HG03460 (cell line): ENCODE measurements around the gene SLC5A2.
"Not testable (repeated sequence)": the region's sequence is repeated elsewhere in the genome, so short reads cannot be mapped to it uniquely, and the experiment has no call there.

Experiments used
- ATAC-seq: cut with Tn5 transposase; IDR thresholded peaks from one replicate; pipeline ENCODE4 v1.9.1; 2021; ENCODE audit not compliant: unreplicated experiment

Gene SLC5A2

GRCh38 chr16:31474773-31475738, 7.9 kb upstream of the SLC5A2 start:
- no peak for ATAC-seq

DNA sequence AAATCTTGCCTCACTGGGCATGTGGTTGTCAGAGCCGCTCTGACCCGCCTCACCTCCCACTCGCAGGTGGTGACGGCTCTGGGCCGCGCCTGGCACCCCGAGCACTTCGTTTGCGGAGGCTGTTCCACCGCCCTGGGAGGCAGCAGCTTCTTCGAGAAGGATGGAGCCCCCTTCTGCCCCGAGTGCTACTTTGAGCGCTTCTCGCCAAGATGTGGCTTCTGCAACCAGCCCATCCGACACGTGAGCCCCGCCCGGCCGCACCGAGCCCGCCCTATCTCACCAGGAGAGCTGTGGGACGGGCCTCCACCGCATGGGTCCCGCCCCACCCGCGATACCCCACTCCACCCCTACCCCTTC, 7.0 kb upstream of the SLC5A2 start:
- ATAC-seq: no peak

DNA sequence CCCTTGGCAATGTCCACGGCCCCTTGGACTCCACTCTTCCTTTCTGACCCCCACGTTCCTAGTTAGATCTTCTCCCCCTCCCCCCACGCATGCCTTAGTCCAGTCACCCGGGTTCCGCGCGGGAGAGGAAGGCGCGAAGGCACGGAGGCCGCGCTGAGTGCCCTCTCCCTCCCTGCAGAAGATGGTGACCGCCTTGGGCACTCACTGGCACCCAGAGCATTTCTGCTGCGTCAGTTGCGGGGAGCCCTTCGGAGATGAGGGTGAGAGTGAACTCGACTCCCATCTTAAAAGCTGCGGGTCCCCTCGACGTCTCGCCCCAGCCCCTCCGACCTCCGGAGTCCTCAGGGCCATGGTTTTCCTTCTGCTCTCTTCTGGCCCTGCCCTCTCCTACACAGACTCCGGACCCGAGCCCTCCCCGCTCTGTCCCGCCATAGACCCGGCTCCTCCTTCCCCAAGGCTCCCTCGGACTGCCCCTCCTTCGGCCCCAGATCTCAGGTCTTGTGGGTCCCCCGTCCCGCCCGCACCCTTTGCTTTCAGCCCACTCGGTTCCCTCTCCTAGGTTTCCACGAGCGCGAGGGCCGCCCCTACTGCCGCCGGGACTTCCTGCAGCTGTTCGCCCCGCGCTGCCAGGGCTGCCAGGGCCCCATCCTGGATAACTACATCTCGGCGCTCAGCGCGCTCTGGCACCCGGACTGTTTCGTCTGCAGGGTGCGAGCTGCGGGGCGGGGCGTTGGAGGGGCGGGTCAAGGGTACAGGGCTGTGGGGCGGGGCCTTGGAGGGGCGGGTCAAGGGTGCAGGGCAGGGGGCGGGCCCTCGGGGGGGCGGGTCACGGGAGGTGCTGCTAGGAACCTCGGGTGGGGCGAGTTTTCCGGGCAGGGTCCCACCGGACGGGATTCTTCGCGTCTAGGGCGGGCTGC, 6.4 kb upstream of the SLC5A2 start:
- peak; percentile 44 for ATAC-seq

GRCh38 chr16:31477220-31478216, 5.4 kb upstream of the SLC5A2 start:
- ATAC-seq: no peak

DNA sequence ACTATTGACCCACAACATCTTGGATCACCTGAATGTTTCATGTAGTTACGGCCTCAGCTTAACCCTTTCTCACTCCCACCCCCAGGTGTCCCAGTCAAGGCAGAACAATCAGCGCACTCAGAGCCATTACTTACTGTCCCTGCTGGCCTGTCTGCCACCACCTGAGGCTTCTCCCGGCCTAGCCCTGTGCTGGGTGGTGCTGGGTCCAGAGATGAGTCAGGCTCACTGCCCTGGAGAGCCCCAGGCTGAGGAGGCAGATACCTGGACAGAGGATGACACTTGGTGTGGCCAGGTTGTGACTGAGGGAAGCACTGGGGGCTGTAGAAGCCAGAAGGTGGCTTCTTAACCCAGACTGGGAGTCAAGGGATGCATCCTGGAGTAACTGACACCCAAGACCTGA, 4.0 kb upstream of the SLC5A2 start:
- no peak for ATAC-seq

GRCh38 chr16:31479751-31480150, 3.2 kb upstream of the SLC5A2 start:
- ATAC-seq: no peak

GRCh38 chr16:31480851-31481536, 1.9 kb upstream of the SLC5A2 start:
- ATAC-seq: no peak

DNA sequence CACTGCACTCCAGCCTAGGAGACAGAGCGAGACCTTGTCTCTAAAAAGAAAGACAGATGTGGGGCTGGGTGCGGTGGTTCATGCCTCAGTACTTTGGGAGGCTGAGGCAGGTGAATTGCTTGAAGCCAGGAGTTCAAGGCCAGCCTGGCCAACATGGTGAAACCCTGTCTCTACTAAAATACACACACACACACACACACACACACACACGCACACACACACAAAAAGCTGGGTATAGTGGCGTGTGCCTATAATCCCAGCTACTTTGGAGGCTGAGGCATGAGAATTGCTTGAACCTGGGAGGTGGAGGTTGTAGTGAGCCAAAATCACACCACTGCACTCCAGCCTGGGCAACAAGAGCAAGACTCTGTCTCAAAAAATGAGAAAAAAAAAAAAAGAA, 1.1 kb downstream of the SLC5A2 start:
- ATAC-seq: not testable (repeated sequence)

DNA sequence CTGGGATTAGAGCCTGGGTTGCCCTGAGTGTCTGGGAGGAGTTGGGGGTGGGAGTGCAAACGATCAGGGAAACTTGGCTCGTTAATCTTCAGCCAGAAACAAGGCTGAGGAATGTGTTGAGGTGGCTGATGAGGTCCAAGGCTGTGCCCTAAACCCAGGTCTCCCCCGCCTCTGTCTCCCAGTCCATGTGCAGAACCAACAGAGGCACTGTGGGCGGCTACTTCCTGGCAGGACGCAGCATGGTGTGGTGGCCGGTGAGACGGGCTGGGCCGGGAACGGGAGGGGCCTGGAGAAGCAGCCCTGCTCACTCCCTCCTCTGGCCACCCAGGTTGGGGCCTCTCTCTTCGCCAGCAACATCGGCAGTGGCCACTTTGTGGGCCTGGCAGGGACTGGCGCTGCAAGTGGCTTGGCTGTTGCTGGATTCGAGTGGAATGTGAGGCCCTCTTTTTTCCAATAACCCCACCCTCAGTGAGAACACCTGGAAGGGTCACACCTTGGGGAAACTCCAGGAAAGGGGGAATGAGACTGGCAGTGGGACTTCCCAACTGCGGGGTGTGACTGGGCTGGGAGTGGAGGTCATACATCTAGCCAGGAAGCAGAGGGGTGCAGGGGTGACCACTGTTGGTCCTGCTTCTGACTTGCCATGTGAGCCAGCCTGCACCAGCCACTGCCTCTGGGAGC, 1.7 kb downstream of the SLC5A2 start:
- ATAC-seq: no peak

- ATAC-seq: no peak
Measured at GRCh38 chr16:31485571-31485970, 2.6 kb downstream of the SLC5A2 start.

GRCh38 chr16:31486045-31486444, 3.1 kb downstream of the SLC5A2 start:
- no peak for ATAC-seq

DNA sequence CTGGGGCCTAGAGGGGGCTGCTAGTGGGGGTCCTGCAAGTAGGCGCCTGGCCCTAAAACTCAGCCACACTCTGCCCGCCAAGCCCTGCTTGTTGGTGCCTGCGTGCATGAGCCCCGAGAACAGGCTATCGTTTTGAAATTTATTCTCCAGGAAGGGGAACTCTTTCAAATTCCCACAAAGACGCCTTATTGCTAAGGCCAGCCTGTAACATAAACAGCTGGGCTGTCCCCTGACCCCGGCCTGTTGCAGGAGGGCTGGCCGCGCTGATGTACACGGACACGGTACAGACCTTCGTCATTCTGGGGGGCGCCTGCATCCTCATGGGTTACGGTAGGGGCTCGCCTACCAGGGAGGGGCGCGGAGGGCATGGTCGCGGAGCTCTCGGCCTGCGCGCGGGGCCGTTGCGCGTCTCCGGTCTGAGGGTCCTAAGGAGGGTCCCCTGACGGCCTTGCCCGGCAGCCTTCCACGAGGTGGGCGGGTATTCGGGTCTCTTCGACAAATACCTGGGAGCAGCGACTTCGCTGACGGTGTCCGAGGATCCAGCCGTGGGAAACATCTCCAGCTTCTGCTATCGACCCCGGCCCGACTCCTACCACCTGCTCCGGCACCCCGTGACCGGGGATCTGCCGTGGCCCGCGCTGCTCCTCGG, 4.3 kb downstream of the SLC5A2 start:
- no peak for ATAC-seq

DNA sequence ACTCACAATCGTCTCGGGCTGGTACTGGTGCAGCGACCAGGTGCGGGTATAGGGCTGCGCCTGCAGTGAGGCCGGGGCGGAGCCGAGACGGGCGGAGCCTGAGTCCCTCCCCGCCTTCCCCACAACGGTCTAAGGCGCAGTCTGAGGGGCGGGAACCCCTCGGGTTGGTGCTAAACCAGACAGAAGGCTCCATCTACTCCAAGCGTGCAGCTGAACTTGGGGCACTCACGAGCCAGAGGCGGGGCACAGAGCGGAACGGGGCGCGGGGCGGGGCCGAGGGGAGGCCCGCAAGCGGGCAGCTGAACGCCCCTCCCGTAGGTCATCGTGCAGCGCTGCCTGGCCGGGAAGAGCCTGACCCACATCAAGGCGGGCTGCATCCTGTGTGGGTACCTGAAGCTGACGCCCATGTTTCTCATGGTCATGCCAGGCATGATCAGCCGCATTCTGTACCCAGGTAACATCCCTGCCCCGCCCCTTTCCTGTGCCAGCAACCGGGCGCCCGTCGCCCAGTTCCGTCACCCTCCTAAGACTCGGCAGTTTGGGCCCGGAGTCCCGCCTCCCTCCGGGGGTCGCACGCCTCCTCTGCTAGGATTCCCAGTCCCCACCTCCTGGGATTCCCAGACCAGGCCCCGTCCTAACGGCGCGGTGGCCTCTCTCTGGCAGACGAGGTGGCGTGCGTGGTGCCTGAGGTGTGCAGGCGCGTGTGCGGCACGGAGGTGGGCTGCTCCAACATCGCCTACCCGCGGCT, 5.0 kb downstream of the SLC5A2 start:
- ATAC-seq: peak; percentile 80

DNA sequence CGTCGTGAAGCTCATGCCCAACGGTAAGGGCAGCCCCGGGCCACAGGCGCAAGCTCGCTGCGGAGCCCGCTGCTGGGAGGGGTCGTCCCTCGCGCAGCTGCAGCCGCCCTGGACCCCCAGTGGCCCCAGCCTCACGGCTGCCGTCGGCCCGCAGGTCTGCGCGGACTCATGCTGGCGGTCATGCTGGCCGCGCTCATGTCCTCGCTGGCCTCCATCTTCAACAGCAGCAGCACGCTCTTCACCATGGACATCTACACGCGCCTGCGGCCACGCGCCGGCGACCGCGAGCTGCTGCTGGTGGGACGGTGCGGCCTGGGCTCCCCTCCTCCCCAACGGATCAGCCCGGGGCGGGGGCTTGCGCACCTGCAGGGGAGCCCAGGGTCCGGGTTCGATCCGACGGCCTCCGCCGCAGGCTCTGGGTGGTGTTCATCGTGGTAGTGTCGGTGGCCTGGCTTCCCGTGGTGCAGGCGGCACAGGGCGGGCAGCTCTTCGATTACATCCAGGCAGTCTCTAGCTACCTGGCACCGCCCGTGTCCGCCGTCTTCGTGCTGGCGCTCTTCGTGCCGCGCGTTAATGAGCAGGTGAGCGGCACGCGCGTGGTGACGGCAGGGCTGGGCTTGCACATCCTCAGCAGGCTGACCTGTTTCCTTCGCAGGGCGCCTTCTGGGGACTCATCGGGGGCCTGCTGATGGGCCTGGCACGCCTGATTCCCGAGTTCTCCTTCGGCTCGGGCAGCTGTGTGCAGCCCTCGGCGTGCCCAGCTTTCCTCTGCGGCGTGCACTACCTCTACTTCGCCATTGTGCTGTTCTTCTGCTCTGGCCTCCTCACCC, 5.8 kb downstream of the SLC5A2 start:
- ATAC-seq: no peak

- ATAC-seq: no peak
Measured at GRCh38 chr16:31489298-31489564, 6.3 kb downstream of the SLC5A2 start.

DNA sequence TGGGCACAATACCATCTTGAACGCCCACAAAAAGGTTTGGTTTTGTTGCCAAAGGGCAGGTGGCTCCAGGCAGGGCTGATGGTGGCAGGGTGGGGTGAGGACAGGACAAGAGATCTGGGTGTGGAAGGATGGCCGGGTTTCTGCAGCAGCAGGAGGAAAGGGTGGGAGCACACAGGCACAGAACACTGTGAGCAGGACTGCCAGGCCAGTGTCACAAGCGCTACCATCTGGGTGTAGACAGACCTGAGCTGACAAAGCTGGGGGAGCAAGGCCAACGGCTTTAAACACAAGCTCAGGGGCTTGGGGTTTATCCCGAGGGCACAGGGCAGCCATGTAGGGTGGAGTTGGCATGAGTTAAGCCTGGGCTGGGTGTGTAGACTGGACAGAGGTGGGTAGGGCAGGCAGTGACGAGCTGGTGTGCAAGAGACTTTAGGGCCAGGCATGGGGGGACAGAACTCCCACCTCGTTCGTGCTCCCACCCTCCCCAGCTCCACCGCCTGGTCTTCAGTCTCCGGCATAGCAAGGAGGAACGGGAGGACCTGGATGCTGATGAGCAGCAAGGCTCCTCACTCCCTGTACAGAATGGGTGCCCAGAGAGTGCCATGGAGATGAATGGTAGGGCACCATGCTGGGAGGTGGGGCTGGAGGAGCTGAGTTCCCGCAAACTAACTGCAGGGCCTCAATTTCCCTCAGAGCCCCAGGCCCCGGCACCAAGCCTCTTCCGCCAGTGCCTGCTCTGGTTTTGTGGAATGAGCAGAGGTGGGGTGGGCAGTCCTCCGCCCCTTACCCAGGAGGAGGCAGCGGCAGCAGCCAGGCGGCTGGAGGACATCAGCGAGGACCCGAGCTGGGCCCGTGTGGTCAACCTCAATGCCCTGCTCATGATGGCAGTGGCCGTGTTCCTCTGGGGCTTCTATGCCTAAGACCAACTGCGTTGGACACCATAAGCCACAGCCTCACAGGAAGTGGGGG, 7.0 kb downstream of the SLC5A2 start:
- no peak for ATAC-seq
